ENCODE measurements around the gene CNIH3.

Gene CNIH3

GRCh38 chr1:224641030-224641429, 24.9 kb downstream of the CNIH3 start:
- Histone ChIP-seq H3K36me3 (no peaks in the 10 kb centered on the region), H3K4me3 (no peak overlapping the region), H3K4me2 (peak overlapping the region; percentile 63 to 95 (median 83)), H3K27me3 (peaks cover 0 to 16% (median 0%) of the 10 kb centered on the region in 11 experiments; a peak in 4 of 22 replicates), H4K20me1 (peaks cover 0 to 9% (median 0%) of the 10 kb centered on the region in 11 experiments; a peak in 1 of 22 replicates), H3K27ac (no peak overlapping the region), H3K4me1 (peaks cover 15 to 40% (median 31%) of the 10 kb centered on the region in 10 experiments), H3K9me3 (replicated peaks in 1 of 11) (no peaks in the 10 kb centered on the region), H3K9ac (peak overlapping the region in 2 of 11 experiments; percentile 4 to 17; a peak in 2 of 22 replicates)
- TF ChIP-seq Cebpa-rat (IDR thresholded peaks at IDR 0.05): no peak

GRCh38 chr1:224643653-224644052, 27.5 kb downstream of the CNIH3 start:
- no peak for TF ChIP-seq Cebpa-rat (IDR thresholded peaks at IDR 0.05)
- H3K27ac ChIP-seq: no peak overlapping the region
- H4K20me1 ChIP-seq: peaks cover 0 to 9% (median 0%) of the 10 kb centered on the region in 11 experiments; a peak in 1 of 22 replicates
- H3K4me1 ChIP-seq: peaks cover 15 to 26% (median 21%) of the 10 kb centered on the region in 10 experiments
- no peak overlapping the region for H3K9ac ChIP-seq
- H3K36me3 ChIP-seq: no peaks in the 10 kb centered on the region
- no peaks in the 10 kb centered on the region for H3K9me3 ChIP-seq (replicated peaks in 1 of 11)
- peaks cover 0 to 16% (median 0%) of the 10 kb centered on the region in 11 experiments; a peak in 4 of 22 replicates for H3K27me3 ChIP-seq
- H3K4me3 ChIP-seq: no peak overlapping the region
- no peak overlapping the region for H3K4me2 ChIP-seq

GRCh38 chr1:224644553-224645154, 28.5 kb downstream of the CNIH3 start:
- H4K20me1 ChIP-seq: peaks cover 0 to 9% (median 0%) of the 10 kb centered on the region in 11 experiments; a peak in 1 of 22 replicates
- no peak overlapping the region for H3K9ac ChIP-seq
- H3K27me3 ChIP-seq: peaks cover 0 to 16% (median 0%) of the 10 kb centered on the region in 11 experiments; a peak in 4 of 22 replicates
- no peak overlapping the region for H3K27ac ChIP-seq
- TF ChIP-seq Cebpa-rat (IDR thresholded peaks at IDR 0.05): no peak
- H3K4me2 ChIP-seq: no peak overlapping the region
- no peaks in the 10 kb centered on the region for H3K9me3 ChIP-seq (replicated peaks in 1 of 11)
- H3K4me3 ChIP-seq: no peak overlapping the region
- H3K36me3 ChIP-seq: no peaks in the 10 kb centered on the region
- peaks cover 15 to 26% (median 21%) of the 10 kb centered on the region in 10 experiments for H3K4me1 ChIP-seq

- Histone ChIP-seq H3K27ac (no peak overlapping the region), H3K4me1 (0 out of 20 replicates have a peak, but pooled peaks cover 0 to 3% (median 0%) of the 10 kb centered on the region in 10 experiments), H3K27me3 (no peaks in the 10 kb centered on the region), H4K20me1 (0 out of 22 replicates have a peak, but pooled peaks cover 0 to 5% (median 0%) of the 10 kb centered on the region in 11 experiments), H3K4me2 (no peak overlapping the region), H3K9me3 (replicated peaks in 1 of 11) (no peaks in the 10 kb centered on the region), H3K36me3 (no peaks in the 10 kb centered on the region), H3K4me3 (no peak overlapping the region), H3K9ac (no peak overlapping the region)
- TF ChIP-seq Cebpa-rat (IDR thresholded peaks at IDR 0.05): no peak
These were observed 31.3 kb downstream of the CNIH3 start for GRCh38 chr1:224647449-224647848.

GRCh38 chr1:224650290-224650689, 34.2 kb downstream of the CNIH3 start:
- Histone ChIP-seq H3K9me3 (replicated peaks in 1 of 11) (no peaks in the 10 kb centered on the region), H3K27ac (no peak overlapping the region), H3K4me1 (0 out of 20 replicates have a peak, but pooled peaks cover 0 to 5% (median 0%) of the 10 kb centered on the region in 10 experiments), H3K36me3 (no peaks in the 10 kb centered on the region), H4K20me1 (0 out of 22 replicates have a peak, but pooled peaks cover 0 to 2% (median 0%) of the 10 kb centered on the region in 11 experiments), H3K4me2 (no peak overlapping the region), H3K27me3 (no peaks in the 10 kb centered on the region), H3K9ac (no peak overlapping the region), H3K4me3 (no peak overlapping the region)
- no peak for TF ChIP-seq Cebpa-rat (IDR thresholded peaks at IDR 0.05)

GRCh38 chr1:224651188-224651587, 35.1 kb downstream of the CNIH3 start:
- Histone ChIP-seq H3K27ac (no peak overlapping the region), H3K9me3 (replicated peaks in 1 of 11) (no peaks in the 10 kb centered on the region), H3K9ac (no peak overlapping the region), H3K36me3 (no peaks in the 10 kb centered on the region), H3K4me1 (0 out of 20 replicates have a peak, but pooled peaks cover 0 to 5% (median 0%) of the 10 kb centered on the region in 10 experiments), H4K20me1 (no peaks in the 10 kb centered on the region), H3K4me3 (no peak overlapping the region), H3K4me2 (no peak overlapping the region), H3K27me3 (no peaks in the 10 kb centered on the region)
- no peak for TF ChIP-seq Cebpa-rat (IDR thresholded peaks at IDR 0.05)

- Histone ChIP-seq H3K4me3 (no peak overlapping the region), H3K27me3 (no peaks in the 10 kb centered on the region), H3K9me3 (replicated peaks in 1 of 11) (no peaks in the 10 kb centered on the region), H3K36me3 (no peaks in the 10 kb centered on the region), H3K27ac (no peak overlapping the region), H3K4me2 (no peak overlapping the region), H4K20me1 (no peaks in the 10 kb centered on the region), H3K4me1 (0 out of 20 replicates have a peak, but pooled peaks cover 0 to 5% (median 0%) of the 10 kb centered on the region in 10 experiments), H3K9ac (no peak overlapping the region)
- TF ChIP-seq Cebpa-rat (IDR thresholded peaks at IDR 0.05): no peak
These were observed 40.3 kb downstream of the CNIH3 start for GRCh38 chr1:224656392-224656791.

GRCh38 chr1:224660074-224660473, 44.0 kb downstream of the CNIH3 start:
- no peak overlapping the region for H3K27ac ChIP-seq
- H4K20me1 ChIP-seq: no peaks in the 10 kb centered on the region
- no peak overlapping the region for H3K4me2 ChIP-seq
- H3K9me3 ChIP-seq (replicated peaks in 1 of 11): no peaks in the 10 kb centered on the region
- no peak overlapping the region for H3K4me3 ChIP-seq
- no peak for TF ChIP-seq Cebpa-rat (IDR thresholded peaks at IDR 0.05)
- H3K4me1 ChIP-seq: no peaks in the 10 kb centered on the region
- no peaks in the 10 kb centered on the region for H3K27me3 ChIP-seq
- no peaks in the 10 kb centered on the region for H3K36me3 ChIP-seq
- H3K9ac ChIP-seq: no peak overlapping the region

- no peaks in the 10 kb centered on the region for H3K4me1 ChIP-seq
- H3K27me3 ChIP-seq: no peaks in the 10 kb centered on the region
- no peaks in the 10 kb centered on the region for H4K20me1 ChIP-seq
- H3K4me2 ChIP-seq: no peak overlapping the region
- H3K9me3 ChIP-seq (replicated peaks in 1 of 11): no peaks in the 10 kb centered on the region
- no peak overlapping the region for H3K4me3 ChIP-seq
- no peaks in the 10 kb centered on the region for H3K36me3 ChIP-seq
- no peak for TF ChIP-seq Cebpa-rat (IDR thresholded peaks at IDR 0.05)
- no peak overlapping the region for H3K27ac ChIP-seq
- H3K9ac ChIP-seq: no peak overlapping the region
These were observed 46.8 kb downstream of the CNIH3 start for GRCh38 chr1:224662870-224663269.

GRCh38 chr1:224665016-224665415, 48.9 kb downstream of the CNIH3 start:
- Histone ChIP-seq H3K4me1 (peaks cover 0 to 2% (median 0%) of the 10 kb centered on the region in 10 experiments; a peak in 2 of 20 replicates), H3K4me2 (no peak overlapping the region), H3K9me3 (replicated peaks in 1 of 11) (no peaks in the 10 kb centered on the region), H4K20me1 (no peaks in the 10 kb centered on the region), H3K27me3 (no peaks in the 10 kb centered on the region), H3K36me3 (no peaks in the 10 kb centered on the region), H3K4me3 (no peak overlapping the region), H3K9ac (no peak overlapping the region), H3K27ac (no peak overlapping the region)
- TF ChIP-seq Cebpa-rat (IDR thresholded peaks at IDR 0.05): no peak

Measured in BLaER1 treated with 17β-estradiol and CSF1 and Interleukin-3, amounts not matched to agents 10 nM and 100 nM (cell line).